GM21367 (cell line): ENCODE measurements around the gene WBP1.

Experiments
- ATAC-seq: cut with Tn5 transposase; IDR thresholded peaks from one replicate; pipeline ENCODE4 v1.9.1; 2021; ENCODE audit not compliant: unreplicated experiment

The WBP1 gene

GRCh38 chr2:74502147-74502719, 44.0 kb downstream of the WBP1 start:
- no peak for ATAC-seq

GRCh38 chr2:74502720-74503505, 44.7 kb downstream of the WBP1 start:
- no peak for ATAC-seq

- no peak for ATAC-seq
These were observed 45.6 kb downstream of the WBP1 start for GRCh38 chr2:74503506-74504475.

- ATAC-seq: no peak
These were observed 46.4 kb downstream of the WBP1 start for GRCh38 chr2:74504591-74504990.

- no peak for ATAC-seq
These were observed 47.4 kb downstream of the WBP1 start for GRCh38 chr2:74505448-74506246.

GRCh38 chr2:74507145-74507925, 49.1 kb downstream of the WBP1 start, which contains the start of gene PCGF1:
Gene PCGF1 (minus strand): TSS chr2:74507695. CDS start chr2:74507668, 27 bp downstream.
- peak; percentile 88 for ATAC-seq

GRCh38 chr2:74507926-74508520, 49.8 kb downstream of the WBP1 start:
- peak; percentile 5 for ATAC-seq

GRCh38 chr2:74510272-74510671, 52.0 kb downstream of the WBP1 start:
- no peak for ATAC-seq
